ENCODE data around the gene KCNK4.
A peak's percentile ranks its signal among the peaks of the same experiment; 100 is the strongest.
"Not testable (repeated sequence)": the region's sequence is repeated elsewhere in the genome, so short reads cannot be mapped to it uniquely, and the experiment has no call there.

Gene KCNK4

GRCh38 chr11:64313491-64314145 is 22.5 kb downstream of the KCNK4 start:
- no peak for DNase-seq

- no peak for DNase-seq
Measured at GRCh38 chr11:64314146-64314804, 23.2 kb downstream of the KCNK4 start.

GRCh38 chr11:64314805-64315561 is 23.9 kb downstream of the KCNK4 start:
- no peak for DNase-seq

- not testable (repeated sequence) for DNase-seq
Measured at GRCh38 chr11:64315667-64316526, 24.8 kb downstream of the KCNK4 start.

- no peak for DNase-seq
Measured at GRCh38 chr11:64316672-64317324, 25.7 kb downstream of the KCNK4 start.

GRCh38 chr11:64317325-64317960 is 26.3 kb downstream of the KCNK4 start, which contains the start of gene TRMT112:
Gene TRMT112, minus strand, starts transcription at chr11:64317559. Its CDS starts 33 bp downstream, at chr11:64317526.
- DNase-seq = peak; percentile 97

GRCh38 chr11:64317961-64318765 is 27.1 kb downstream of the KCNK4 start, which contains the start of gene PRDX5:
Gene PRDX5, plus strand, starts transcription at chr11:64318121. Its CDS starts 95 bp downstream, at chr11:64318216.
- DNase-seq = peak; percentile 95

- DNase-seq = no peak
Measured at GRCh38 chr11:64318766-64319761, 28.0 kb downstream of the KCNK4 start.

- no peak for DNase-seq
Measured at GRCh38 chr11:64320556-64320955, 29.5 kb downstream of the KCNK4 start.

- no peak for DNase-seq
Measured at GRCh38 chr11:64321026-64321425, 29.9 kb downstream of the KCNK4 start.

- no peak for DNase-seq
Measured at GRCh38 chr11:64321533-64321932, 30.4 kb downstream of the KCNK4 start.

- no peak for DNase-seq
Measured at GRCh38 chr11:64322925-64323260, 31.8 kb downstream of the KCNK4 start.

GRCh38 chr11:64323373-64323772 is 32.3 kb downstream of the KCNK4 start:
- no peak for DNase-seq

- DNase-seq = not testable (repeated sequence)
Measured at GRCh38 chr11:64323984-64324383, 32.9 kb downstream of the KCNK4 start.

- DNase-seq = no peak
Measured at GRCh38 chr11:64324692-64325469, 33.8 kb downstream of the KCNK4 start.

GRCh38 chr11:64327375-64327774 is 36.3 kb downstream of the KCNK4 start:
- no peak for DNase-seq

- no peak for DNase-seq
Measured at GRCh38 chr11:64327993-64328392, 36.9 kb downstream of the KCNK4 start.

GRCh38 chr11:64330888-64331287 is 39.8 kb downstream of the KCNK4 start:
- no peak for DNase-seq
